GM12891 (cell line): ENCODE data around the gene B4GALT5.

Experiments used
- POLR2AphosphoS5 ChIP-seq: IDR thresholded peaks from 2 replicates; pipeline ENCODE4 v1.6.1; 2011; ENCODE audit warnings: low read depth, low read length, control low read depth
- SPI1 ChIP-seq: IDR thresholded peaks from 2 replicates; pipeline ENCODE4 v1.6.1; 2011; ENCODE audit warnings: low read depth, low read length, control low read depth
- TAF1 ChIP-seq: IDR thresholded peaks from 2 replicates; pipeline ENCODE4 v1.6.1; 2011; ENCODE audit warnings: low read depth, low read length, control low read depth

DNA sequence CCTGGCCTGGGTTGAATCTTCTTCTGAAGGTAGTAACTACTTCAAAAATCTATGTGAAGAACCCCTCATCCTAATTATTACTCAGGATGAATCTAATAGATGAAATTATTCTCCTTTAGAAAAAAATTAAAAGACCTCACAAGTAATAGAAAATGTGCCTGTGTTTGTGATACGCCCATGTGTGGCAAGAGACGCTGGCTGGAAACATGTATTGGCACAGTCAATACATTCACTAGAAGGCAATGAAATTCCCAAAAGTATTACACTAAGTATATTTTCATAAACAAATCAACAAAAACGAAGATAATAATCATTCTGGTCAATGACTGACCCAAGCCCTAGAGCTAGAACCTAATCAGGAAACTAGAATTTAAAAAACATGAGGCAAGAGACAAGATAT lies 64.0 kb downstream of the B4GALT5 start:
- no peak for TF ChIP-seq TAF1
- TF ChIP-seq SPI1, result no peak
- no peak for TF ChIP-seq POLR2AphosphoS5
